ENCODE data around the gene SH2D7.

DNA sequence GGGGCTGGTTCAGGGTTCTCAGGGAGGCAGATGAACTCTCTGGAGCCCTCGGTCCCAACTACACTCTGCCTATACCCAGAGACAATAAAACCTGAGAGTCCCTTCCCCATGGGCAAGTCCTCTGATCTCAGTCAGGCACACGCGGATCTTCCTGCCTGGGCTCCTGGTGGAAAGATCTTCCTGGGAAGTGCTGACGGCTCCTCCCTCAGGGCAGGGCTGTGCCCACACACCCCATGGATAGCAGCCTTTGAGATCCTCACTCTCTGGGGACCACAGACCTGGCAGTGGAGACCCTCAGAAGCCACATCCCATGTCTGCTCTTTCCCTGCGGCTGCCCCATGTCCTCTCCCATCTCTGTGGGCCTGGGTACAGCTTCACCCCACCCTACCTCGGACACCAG, 10.4 kb downstream of the SH2D7 start:
- no peak for TF ChIP-seq CTCF (IDR thresholded peaks at IDR 0.05)
- TF ChIP-seq POLR2AphosphoS5 (IDR thresholded peaks at IDR 0.05; ENCODE audit: low read depth, low read length), result no peak

All from Panc1 (cell line).